ENCODE measurements around the gene PELI3.

- TF ChIP-seq CTCF (conservative IDR thresholded peaks at IDR 0.05; ENCODE audit: low read depth, low read length), result no peak
- TF ChIP-seq EZH2phosphoT487 (IDR thresholded peaks at IDR 0.05; ENCODE audit: borderline replicate concordance, low read length), result no peak
- TF ChIP-seq EZH2 (IDR thresholded peaks at IDR 0.05; ENCODE audit: low read length, unreplicated experiment), result no peak
These were observed 12.5 kb upstream of the PELI3 start for GRCh38 chr11:66454247-66454646.
